GM21737 (cell line): Measurements from ENCODE around the gene OSER1.

Experiments used
- ATAC-seq: cut with Tn5 transposase; IDR thresholded peaks from one replicate; pipeline ENCODE4 v1.9.1; 2021; ENCODE audit warnings: mild to moderate bottlenecking, moderate library complexity; ENCODE audit not compliant: unreplicated experiment

Gene OSER1

DNA sequence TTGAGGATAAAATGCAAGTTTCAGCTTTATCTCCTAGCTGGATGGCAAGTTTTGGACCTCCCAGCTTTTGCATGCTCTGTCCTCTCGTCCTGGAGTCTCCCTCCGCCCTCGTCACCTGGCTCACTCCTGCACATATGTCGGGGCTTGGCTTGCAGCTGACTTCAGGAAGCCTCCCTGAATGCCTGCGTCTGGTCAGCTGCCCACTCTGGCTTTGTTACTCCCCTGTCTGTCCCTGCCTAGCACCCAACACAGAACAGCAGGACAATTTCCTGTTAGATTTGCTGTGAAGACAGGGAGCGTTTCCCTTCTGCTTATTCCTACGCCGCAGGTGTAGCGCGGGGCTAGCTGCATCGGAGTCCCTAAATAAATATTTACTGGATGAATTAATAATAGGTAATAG, 29.0 kb downstream of the OSER1 start:
- no peak for ATAC-seq

DNA sequence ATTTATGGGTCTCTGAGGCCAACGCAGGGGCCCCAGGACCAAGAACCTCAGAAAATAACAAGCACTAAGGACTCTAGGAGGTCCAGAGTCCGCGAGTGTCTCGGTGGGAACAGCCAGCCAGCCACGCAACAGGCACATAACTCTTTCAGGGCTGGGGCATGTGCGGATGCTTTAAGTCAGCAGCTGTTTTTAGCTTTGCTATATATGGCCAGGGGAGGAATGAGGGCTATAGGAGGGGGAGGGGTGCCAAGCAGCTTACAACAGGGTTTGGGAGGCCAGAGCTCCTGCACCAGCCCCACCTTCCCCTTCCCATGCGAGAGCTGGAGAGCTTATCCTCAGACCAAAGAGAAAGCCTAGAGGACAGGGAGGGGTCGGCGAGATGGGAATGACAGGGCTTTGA, 29.8 kb downstream of the OSER1 start:
- ATAC-seq: no peak

DNA sequence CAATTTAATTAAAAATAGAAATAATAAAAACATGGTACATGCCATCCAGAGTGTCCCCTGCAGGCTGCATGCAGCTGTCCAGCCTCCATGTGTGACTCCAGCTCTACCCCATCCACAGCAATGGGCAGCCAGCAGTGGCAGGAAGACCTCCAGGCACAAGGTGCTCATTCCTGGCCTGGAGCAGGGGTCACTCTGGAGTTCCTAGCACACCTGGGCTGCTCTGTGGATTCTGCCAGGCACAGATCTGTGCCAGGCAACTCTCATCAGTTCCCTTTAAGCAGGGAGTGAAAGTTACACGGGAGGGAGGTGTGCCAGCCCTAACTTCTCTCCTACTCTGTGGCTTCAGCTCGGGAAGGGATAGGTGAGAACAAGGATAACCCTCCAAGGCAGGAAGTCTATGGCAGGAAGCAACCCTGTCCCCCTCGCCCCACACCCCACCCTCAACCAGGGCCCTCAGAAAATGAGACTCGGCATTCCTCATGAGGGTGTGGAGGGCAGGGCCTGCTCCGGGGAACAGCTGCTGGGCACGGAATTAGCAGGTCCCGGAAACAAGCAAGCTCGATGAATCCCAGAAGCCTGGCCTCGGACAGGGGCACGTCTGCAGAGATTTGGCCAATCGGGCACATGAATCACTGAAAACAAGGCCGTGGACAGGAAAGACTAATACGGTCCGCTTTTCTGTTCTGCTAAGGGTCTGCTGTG, 33.6 kb downstream of the OSER1 start:
- no peak for ATAC-seq

DNA sequence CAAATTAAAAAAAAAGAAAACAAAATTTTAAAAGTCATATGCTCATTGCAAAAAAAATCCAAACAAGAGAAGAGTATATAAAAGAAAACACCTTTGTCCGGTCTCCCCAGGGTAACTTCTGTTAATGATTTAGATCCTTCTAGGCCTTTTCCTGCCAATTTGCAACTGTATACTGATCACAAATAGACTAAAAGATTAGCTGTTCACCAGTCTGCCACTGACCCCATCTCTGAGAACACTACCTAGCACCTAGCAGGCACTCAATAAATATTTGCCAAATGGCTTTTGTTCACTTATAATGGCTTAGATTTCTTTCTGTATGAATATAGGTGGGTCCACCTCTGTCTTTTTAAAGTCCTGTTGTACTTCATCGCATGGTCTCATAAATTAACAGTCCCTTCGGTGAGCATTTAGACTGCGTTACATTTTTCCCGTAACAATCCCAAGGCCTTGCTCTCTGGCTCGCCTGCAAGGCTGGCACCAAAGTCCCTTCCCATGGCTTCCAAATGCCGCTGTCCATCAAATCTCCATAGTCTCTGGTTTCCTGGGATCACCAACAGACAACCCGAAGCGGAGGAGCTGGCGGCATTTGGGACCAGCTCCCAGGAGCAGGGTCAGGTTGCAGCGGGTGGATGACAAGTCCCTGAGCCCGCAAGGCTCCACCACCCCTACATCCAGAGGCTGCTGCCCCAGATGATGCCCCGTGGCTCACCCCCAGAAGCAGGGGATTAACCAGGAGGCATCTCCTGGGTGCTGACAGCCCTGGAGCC, 35.4 kb downstream of the OSER1 start:
- no peak for ATAC-seq

DNA sequence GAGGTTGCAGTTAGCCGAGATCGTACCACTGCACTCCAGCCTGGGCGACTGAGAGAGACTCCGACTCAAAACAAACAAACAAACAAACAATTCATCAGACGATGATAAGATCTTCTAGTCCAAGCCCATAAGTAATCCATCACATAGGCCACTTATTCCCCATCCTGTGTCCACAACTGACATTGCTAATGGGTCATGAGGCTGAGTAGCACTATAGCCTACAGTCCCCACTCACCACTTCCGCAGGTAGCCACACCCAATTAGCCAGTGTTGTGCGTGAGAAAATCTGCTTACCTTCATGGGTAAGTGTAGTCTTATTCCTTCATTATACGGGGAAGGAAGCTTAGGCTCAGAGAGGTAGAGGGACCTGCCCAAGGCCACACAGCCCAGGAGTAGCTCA, 36.7 kb downstream of the OSER1 start:
- no peak for ATAC-seq

DNA sequence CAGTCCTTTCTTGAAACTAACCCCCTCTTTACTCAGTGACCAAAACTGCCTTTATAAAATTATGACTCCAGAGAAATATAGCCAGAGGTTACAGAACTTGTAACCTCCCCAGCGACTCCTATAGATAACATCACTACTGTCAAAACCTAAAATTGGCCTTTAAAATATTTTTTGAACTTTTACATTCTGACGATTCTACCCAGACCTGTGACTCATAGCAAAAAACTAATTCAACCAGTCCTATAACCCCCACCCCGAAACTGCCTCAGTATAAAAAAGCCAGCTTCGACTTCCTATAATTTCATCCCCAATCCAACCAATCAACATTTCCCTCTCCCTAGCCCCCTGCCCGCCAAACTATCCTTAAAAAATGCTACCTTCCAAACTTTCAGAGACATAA, 37.5 kb downstream of the OSER1 start:
- no peak for ATAC-seq

DNA sequence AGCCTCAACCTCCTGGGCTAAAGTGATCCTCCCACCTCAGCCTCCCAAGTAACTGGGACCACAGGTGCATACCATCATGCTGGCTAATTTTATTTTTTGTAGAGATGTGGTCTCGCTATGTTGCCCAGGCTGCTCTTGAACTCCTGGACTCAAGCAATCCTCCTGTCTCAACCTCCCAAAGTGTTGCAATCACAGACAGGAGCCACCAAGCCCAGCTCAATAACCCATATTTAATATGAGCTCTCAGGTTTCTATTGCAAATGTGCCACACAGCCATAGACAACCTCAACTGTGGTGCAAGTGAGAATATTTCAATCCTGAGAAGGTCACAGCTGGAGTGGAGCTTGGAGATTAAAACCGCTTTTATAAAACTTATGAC, 38.0 kb downstream of the OSER1 start:
- no peak for ATAC-seq

DNA sequence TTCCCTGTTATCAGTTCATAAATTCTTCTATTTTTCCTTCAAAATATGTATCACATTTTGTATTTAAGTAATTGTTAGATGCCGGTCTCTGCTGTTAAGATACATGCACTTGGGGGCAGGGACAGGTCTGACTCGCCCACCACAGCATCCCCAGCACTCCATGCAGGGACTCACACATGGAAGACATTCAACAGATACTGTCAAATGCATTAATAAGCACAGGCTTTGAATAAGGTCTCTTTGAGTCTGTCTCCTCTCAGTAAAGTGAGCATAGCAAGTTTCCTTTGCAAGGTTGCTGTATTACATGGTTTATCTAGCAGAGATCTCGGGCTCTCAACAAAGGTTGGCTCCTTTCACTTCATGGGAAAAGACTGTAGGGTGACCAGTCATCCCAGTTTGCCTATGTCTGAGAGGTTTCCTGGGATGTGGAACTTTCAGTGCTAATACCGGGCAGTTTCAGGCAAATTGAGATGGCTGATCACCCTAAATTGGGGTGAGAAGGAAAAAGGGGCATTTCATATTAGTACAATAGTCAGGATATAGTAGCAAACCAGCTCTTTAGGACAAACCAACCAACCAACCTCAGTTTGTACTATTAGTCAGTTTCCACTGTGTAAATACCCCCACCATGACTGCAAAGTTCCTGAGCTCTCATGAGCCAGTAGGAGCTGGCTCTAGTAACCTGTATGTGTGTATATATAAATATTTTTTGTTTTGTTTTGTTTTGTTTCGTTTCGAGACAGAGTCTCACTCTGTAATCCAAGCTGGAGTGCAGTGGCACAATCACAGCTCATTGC, 38.6 kb downstream of the OSER1 start:
- ATAC-seq: no peak

DNA sequence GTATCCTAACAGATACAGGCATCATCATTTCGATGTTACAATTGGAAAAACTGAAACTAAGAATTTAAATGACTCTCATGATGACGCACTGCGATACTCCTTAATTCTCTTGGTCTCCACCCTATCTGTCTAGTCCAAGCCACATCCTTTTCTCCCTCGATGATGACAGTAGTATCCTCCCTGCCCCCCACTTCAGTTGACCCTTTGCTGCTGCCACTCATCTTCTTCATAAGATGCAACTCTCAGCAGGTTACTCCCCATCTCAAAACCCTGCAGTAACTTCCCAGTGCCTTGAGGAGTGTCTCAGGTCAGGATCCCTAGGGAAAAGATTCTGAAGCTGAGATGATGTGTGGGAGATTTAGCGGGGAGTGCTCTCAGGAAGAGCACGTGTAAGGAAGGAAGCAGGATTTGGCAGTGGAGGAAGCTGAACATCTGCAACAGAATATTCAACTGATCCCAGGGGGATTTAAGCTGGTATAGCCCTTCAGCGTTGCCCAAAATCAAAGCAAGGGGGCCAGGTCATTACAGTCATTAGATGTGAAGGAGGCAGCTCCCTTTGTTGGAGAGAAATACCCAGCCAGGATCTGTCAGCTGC, 39.7 kb downstream of the OSER1 start:
- ATAC-seq: no peak

DNA sequence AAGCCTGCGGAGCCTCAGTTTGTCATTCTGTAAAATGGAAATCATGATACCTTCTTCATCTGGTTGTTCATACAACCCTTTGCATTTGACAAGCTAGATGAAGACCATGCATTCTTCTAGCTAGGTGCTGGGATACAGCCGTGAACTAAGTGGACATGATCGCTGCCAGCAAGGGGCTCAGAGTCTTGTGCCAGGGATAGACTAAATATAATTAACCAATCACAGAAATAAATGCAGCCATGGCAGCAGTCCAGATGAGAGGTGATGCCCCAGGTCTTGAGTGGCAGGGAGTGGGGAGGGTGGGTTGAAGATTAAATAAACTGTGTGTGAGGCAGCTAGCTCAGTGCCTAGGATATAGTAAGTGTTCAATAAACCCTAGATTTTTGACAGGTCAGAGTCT, 42.8 kb downstream of the OSER1 start:
- ATAC-seq: no peak

DNA sequence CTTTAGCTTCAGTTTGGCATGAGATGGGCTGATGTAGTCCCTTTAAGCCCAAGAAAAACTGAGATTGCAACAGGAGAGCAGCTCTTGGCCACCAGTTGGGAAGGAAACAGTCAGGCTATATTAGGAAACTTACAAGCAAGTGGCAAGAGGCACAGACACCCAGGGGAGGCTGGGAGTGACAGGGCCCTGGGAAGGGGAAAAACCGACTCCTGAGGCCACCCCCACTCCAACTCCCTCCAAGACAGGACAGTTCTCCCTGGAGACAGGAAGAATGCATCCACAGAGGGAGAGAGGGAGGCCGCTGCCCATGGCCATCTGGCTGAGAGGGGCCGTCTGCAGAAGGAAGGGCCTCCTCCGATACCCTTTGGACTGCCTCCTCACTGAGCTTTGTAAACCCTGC, 44.1 kb downstream of the OSER1 start:
- ATAC-seq: no peak

DNA sequence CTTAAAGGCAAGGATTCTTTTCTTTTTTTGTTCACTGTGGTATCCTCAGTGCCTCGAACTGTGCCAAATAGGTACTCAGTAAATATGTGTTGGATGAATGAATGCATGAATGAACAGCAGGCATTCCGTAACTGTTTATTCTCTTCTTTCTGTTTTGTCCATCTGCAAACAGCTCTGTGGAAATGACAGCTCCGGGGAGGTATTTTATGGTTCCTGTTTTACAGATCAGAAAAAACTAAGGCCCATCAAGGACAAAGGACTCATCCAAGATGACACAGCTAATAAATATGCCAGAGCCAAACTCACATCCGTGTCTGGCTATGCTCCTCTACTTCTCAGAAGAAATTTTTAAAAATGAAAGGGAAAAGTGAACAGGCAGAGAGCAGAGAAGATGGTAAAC, 44.6 kb downstream of the OSER1 start:
- no peak for ATAC-seq

DNA sequence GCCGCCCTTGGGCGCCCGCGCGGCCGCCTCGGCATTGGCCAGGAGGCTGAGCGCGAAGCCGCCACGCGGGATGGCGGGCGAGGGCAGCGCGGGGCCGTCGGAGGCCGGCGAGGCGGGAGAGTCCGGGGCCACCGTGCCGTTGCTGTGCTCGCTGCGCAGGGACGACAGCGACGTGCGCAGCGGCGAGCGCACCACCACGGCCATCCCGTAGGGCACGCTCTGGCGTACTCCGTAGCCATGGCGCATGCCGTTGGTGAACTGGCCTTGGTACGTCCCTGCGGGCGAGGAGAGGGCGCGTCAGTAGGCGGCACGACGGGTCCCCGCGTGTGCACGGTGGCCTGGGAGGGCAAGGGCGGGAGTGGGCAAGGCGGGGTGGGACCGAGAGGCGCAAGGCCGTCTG, 50.4 kb downstream of the OSER1 start:
- no peak for ATAC-seq

DNA sequence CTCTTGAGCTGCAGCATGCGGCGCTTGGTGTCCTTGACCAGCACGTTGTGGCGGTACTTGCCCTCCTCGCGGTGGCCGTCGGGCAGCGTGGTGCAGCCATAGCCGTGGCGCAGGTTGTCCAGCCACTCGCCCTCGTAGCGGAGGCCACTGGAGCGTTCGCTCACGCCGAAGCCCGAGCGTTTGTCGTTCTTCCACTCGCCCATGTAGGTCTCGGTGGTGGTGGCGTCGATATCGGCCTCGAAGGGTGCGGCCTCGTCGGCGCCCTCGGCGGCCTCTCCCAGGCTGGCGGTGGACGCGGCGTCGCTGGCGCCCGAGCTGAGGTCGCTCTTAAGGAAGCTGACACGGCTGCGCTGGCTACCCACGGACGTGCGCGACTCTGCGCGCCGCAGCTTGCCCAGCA, 50.9 kb downstream of the OSER1 start:
- no peak for ATAC-seq

DNA sequence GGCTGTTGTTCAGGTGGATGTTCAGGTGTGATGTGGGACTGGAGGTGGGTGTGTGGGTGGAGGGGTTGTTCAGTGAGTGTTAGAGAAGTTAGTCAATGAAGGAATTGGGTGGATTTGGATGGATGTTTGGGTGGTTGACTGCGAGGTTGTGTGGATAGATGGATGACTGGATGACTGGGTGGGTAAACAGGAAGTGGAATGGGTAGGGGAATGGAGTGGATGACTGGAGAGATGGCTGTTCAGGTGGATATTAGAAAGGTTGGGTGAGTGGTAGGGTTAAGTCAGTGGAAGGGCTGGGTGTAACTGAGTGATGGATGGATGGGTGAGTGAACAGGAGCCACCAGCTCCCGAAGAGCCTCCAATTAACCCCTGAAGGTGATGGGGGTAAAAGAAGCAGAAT, 51.4 kb downstream of the OSER1 start:
- no peak for ATAC-seq

DNA sequence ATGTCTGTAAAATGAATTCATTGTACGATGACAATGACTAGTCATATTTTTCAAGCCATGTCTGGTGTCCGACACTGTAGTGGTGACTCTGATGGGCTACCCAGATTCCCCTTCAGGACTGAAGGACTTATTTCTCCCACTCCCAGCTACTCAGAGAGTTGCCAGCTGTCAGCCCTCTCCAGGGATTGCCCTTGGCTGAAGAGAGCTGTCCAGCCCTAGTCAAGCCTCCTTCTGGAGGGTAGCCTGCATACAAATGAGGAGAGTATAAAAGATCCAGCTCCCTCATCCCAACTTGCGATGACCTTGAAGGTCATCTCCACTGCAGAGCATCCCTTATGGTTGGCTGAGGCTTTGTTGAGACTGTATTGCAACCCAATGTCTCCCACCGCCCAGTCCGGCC, 53.5 kb downstream of the OSER1 start:
- no peak for ATAC-seq

DNA sequence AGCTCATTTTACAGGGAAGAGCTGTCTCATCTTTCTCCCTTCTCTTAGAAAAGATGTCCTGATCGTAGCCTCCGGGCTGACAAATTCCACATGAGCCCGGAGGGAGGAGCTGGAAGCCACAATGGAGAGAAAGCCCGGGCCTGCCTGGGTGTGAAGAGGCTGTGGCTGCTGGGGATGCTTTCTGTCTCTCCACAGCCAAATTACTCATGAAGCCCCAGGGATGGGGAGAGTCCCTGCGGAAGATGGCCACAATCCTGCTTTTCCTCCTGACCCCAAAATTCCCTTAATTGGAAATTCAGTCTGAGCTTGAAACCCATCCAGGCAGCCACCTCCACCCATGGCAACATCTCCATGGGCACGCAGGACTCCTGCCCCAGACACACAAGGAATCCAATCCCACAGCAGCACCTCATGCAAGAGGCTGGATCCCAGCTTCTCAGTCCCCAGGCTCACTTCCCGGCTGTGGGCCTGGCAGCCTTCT, 56.0 kb downstream of the OSER1 start:
- no peak for ATAC-seq

DNA sequence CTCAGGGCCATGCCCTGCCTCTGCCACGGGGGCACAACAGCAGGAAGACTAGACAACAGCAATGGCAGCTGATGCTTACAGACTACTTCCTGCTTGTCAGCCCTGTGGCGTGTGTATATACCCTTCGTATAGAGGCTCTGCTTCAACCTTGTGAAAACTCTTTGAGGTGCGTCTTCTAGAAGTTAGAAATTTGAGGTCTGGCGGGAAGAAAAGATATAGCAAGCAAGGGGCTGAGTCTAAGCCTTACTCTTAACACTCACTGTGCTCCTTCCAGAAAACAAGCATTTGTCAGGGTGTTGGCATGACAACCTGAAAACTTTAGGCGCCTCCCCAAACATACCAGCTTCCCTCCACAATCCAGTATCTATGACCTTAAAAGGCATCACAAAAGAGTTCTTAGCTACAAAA, 56.9 kb downstream of the OSER1 start:
- no peak for ATAC-seq

DNA sequence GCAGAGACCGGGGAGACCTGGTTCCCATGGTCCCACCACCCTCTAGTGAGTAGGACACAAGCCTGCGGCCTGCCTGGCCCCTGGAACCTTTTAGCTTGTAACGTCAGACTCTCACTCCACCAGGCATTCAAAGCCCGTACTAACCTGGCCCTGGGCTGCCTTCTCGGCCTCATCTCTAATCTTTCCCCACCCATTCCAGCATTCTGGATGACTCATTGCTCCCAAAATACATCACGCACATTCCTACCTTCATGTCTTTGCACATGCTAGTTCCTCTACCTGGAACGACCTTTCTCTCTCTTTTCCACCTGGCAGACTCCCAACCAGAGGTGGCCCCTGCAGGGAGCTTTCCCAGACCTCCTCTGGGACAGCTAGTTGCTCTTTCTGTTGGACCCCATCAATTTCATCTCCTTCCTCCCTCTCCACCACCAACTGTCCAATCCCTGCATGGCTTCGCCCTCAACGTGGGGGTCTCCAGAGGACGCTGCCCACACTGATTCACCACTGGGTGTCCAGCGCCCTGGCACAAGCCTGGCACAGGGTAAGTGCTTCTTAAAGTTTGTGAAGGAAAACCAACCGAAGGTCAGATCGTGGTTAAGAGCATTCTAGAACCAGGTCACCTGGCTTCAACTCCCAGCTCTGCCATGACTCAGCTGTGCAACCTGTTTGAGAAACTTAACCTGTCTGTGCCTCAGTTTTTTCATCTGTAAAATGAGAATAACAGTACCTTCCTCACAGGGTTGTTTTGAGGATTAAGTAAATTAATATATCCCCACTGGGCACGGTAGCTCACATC, 58.8 kb downstream of the OSER1 start:
- no peak for ATAC-seq

DNA sequence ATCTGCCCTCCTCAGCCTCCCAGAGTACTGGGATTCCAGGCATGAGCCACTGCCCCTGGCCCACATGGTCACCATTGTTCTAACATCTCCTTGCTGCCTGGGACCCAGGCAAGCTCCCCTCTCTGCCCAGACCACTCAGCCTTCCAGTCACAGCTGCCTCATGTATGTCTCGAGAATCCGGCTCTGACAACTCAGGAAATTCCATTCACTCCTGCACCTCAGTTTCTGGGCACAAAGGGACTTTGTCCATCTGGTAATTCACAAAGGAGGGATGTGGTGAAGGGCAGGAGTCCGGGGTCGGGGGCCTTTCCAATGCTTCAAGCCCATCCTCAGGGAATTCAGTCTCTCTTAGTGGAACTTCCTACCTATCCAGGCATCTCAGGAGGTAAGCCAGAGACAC, 64.3 kb downstream of the OSER1 start:
- ATAC-seq: no peak
